ENCODE measurements around the gene ITGAX. TPM values are rescaled to one million over a fixed set of nuclear protein-coding genes. Genes with fewer than 3 reads are reported as not detected.

The ITGAX gene
- total RNA-seq, 1 experiment from 2014 or later: not detected

DNA sequence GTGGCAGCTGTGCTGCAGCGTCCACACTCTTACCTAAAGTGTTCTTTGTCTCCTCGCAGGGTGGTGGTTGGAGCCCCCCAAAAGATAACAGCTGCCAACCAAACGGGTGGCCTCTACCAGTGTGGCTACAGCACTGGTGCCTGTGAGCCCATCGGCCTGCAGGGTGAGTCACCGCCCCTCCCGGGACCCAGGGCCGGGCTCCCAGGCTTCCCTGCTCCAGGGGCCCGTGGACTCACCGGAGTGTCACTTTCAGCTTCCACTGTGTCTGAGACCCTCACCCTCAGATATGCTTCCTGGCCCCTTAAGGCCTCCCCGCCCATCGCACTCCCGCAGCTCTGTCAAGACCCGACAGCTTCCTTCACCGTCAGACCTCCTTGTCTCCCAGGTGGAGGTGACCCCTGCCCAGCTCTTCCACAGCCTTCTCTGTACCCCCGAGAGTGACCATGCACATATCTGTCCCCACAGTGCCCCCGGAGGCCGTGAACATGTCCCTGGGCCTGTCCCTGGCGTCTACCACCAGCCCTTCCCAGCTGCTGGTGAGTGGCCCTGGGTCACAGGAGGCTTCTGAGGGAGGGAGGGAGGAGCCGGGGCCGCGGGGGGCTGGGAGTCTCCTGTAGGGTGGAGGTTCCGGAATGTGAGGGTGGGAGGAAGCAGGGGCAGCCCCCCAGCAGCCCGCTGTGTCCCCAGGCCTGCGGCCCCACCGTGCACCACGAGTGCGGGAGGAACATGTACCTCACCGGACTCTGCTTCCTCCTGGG is 1.8 kb downstream of the ITGAX start:
- Histone ChIP-seq H3K36me3 (ENCODE audit: insufficient read depth, low read length, poor library complexity, severe bottlenecking) (no peaks in the 10 kb centered on the region), H3K9me3 (ENCODE audit: low read depth, low read length, poor library complexity, severe bottlenecking) (no peaks in the 10 kb centered on the region), H3K27ac (ENCODE audit: low read depth, low read length, poor library complexity, severe bottlenecking) (no peak overlapping the region), H3K4me1 (ENCODE audit: insufficient read depth, low read length, poor library complexity, severe bottlenecking) (no peaks in the 10 kb centered on the region), H3K27me3 (replicated peaks; ENCODE audit: insufficient read depth, low read depth, low read length, poor library complexity) (no peaks in the 10 kb centered on the region), H3K4me3 (ENCODE audit: low read depth, low read length, poor library complexity, severe bottlenecking) (no peak overlapping the region)
- DNase-seq (ENCODE audit: low spot score): no peak
- no TSS peak for BruUV-seq (replicated peaks)
- TF ChIP-seq, protein P1, sequence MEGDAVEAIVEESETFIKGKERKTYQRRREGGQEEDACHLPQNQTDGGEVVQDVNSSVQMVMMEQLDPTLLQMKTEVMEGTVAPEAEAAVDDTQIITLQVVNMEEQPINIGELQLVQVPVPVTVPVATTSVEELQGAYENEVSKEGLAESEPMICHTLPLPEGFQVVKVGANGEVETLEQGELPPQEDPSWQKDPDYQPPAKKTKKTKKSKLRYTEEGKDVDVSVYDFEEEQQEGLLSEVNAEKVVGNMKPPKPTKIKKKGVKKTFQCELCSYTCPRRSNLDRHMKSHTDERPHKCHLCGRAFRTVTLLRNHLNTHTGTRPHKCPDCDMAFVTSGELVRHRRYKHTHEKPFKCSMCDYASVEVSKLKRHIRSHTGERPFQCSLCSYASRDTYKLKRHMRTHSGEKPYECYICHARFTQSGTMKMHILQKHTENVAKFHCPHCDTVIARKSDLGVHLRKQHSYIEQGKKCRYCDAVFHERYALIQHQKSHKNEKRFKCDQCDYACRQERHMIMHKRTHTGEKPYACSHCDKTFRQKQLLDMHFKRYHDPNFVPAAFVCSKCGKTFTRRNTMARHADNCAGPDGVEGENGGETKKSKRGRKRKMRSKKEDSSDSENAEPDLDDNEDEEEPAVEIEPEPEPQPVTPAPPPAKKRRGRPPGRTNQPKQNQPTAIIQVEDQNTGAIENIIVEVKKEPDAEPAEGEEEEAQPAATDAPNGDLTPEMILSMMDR (conservative IDR thresholded peaks at IDR 0.05; ENCODE audit: low read depth, low read length): no peak
- TF ChIP-seq EZH2 (IDR thresholded peaks at IDR 0.05; ENCODE audit: borderline replicate concordance, low read depth, low read length, poor library complexity, severe bottlenecking): no peak
- POLR2A ChIA-PET (ENCODE audit: low non-redundant PET): no interaction called here
- CTCF ChIA-PET: no interaction called here
- intact Hi-C loops (cut with micrococcal nuclease; ENCODE audit: unreplicated experiment): no loop called here

DNA sequence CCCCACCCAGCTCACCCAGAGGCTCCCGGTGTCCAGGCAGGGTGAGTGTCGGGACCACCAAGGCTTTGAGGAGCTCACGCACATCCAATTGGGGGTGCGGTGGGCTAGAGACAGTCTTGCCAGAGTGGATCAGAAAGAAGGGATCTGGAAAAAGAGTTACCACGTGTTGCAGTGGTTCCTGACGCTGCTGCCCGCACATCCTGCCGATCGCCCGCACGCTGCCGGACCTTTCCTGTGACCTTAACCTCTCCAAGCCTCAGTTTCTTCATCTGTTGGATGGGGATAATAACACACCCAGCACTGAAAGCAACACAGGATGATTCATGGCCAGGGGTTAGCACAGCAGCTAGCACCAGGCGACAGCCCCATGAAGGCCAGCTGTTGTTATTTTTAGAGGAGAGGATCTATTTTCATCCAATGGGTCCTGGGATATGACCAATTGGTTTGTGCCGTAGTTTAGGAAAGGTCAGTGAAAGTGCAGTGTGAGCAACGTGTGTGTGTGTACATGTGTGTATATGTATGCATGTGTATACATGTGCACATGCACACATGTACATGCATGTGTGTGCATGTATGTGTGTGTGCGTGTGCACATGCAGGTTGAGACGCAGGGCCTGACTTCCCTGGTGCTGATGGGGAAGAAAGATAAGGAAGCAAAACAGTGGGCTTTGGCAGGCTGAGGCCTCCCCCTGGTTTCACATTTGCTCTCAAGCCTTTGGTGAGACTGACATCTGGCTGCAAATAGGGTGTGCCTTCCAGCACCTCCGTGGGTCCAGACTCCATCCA is 2.5 kb downstream of the ITGAX start:
- no peak for DNase-seq (ENCODE audit: low spot score)
- no peak overlapping the region for H3K27ac ChIP-seq (ENCODE audit: low read depth, low read length, poor library complexity, severe bottlenecking)
- ChIA-PET CTCF (no interaction called here), POLR2A (ENCODE audit: low non-redundant PET) (interaction anchor here (0.6 kb wide), 1 partner anchor 145 kb away, joined by 10 read pairs; no protein-coding TSS in a partner anchor)
- TF ChIP-seq, protein P1 (conservative IDR thresholded peaks at IDR 0.05; ENCODE audit: low read depth, low read length): no peak
- no peak for TF ChIP-seq EZH2 (IDR thresholded peaks at IDR 0.05; ENCODE audit: borderline replicate concordance, low read depth, low read length, poor library complexity, severe bottlenecking)
- H3K9me3 ChIP-seq (ENCODE audit: low read depth, low read length, poor library complexity, severe bottlenecking): no peaks in the 10 kb centered on the region
- H3K27me3 ChIP-seq (replicated peaks; ENCODE audit: insufficient read depth, low read depth, low read length, poor library complexity): no peaks in the 10 kb centered on the region
- no peak overlapping the region for H3K4me3 ChIP-seq (ENCODE audit: low read depth, low read length, poor library complexity, severe bottlenecking)
- H3K4me1 ChIP-seq (ENCODE audit: insufficient read depth, low read length, poor library complexity, severe bottlenecking): no peaks in the 10 kb centered on the region
- no TSS peak for BruUV-seq (replicated peaks)
- H3K36me3 ChIP-seq (ENCODE audit: insufficient read depth, low read length, poor library complexity, severe bottlenecking): no peaks in the 10 kb centered on the region
- intact Hi-C loops (cut with micrococcal nuclease; ENCODE audit: unreplicated experiment): no loop called here

DNA sequence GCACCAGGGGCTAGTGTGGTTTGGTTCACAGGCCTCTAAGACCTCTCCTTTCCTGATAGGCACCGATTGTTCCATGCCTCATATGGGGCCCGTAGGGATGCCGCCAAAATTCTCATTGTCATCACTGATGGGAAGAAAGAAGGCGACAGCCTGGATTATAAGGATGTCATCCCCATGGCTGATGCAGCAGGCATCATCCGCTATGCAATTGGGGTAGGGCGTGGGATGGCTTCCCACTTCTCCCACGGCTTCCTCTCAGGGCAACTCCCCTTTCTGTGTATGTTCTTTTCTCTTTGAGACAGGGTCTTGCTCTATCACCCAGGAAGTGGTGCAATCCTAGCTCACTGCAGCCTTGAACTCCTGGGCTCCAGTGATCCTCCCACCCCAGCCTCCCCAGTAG is 5.3 kb downstream of the ITGAX start:
- H3K9me3 ChIP-seq (ENCODE audit: low read depth, low read length, poor library complexity, severe bottlenecking): no peaks in the 10 kb centered on the region
- no peaks in the 10 kb centered on the region for H3K4me1 ChIP-seq (ENCODE audit: insufficient read depth, low read length, poor library complexity, severe bottlenecking)
- TF ChIP-seq, protein P1 (conservative IDR thresholded peaks at IDR 0.05; ENCODE audit: low read depth, low read length): no peak
- TF ChIP-seq EZH2 (IDR thresholded peaks at IDR 0.05; ENCODE audit: borderline replicate concordance, low read depth, low read length, poor library complexity, severe bottlenecking): no peak
- intact Hi-C loops (cut with micrococcal nuclease; ENCODE audit: unreplicated experiment): no loop called here
- H3K4me3 ChIP-seq (ENCODE audit: low read depth, low read length, poor library complexity, severe bottlenecking): no peak overlapping the region
- H3K27ac ChIP-seq (ENCODE audit: low read depth, low read length, poor library complexity, severe bottlenecking): no peak overlapping the region
- no peak for DNase-seq (ENCODE audit: low spot score)
- ChIA-PET POLR2A (ENCODE audit: low non-redundant PET) (no interaction called here), CTCF (no interaction called here)
- H3K36me3 ChIP-seq (ENCODE audit: insufficient read depth, low read length, poor library complexity, severe bottlenecking): no peaks in the 10 kb centered on the region
- no peaks in the 10 kb centered on the region for H3K27me3 ChIP-seq (replicated peaks; ENCODE audit: insufficient read depth, low read depth, low read length, poor library complexity)
- no TSS peak for BruUV-seq (replicated peaks)

Measured in A673 (cell line).